Stimulated activated CD8-positive, alpha-beta memory T cell treated with anti-CD3 and anti-CD28 coated beads, Interleukin-4, amount 100 ng/mL, for 48 hours (primary cell): ENCODE data around the gene RIN1.
"Not testable (repeated sequence)": the region's sequence is repeated elsewhere in the genome, so short reads cannot be mapped to it uniquely, and the experiment has no call there.

Source experiments
- DNase-seq: peaks from one replicate; pipeline ENCODE4 v3.0.0-alpha.2; 2020

RIN1 gene

DNA sequence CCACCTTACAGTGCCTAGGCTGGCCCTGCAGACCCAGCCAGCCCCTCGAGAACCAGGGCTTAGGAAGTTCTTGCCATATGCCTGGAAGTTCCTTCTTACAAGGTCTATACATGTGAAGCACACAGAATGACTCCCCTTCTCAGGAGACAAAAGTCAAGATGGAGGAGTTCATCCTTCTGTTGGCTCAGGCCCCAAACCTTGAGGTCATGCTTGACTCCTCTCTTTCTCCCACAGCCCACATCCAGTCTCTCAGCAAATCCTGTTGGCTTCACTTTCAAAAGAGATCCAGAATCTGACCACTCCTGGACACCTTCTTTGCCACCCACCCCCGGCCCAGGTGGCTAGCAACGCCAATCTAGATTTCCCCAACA, 17.6 kb downstream of the RIN1 start:
- DNase-seq = no peak

- DNase-seq = peak; percentile 73
Observed at GRCh38 chr11:66317723-66318599, 18.3 kb downstream of the RIN1 start.

GRCh38 chr11:66317322-66317722, 18.9 kb downstream of the RIN1 start:
- peak; percentile 69 for DNase-seq

- peak; percentile 36 for DNase-seq
Observed at GRCh38 chr11:66316849-66317251, 19.4 kb downstream of the RIN1 start, which contains the start of gene CD248. TSS of gene CD248 (minus strand) at chr11:66317044. CDS start at chr11:66317027, 17 bp downstream.

DNA sequence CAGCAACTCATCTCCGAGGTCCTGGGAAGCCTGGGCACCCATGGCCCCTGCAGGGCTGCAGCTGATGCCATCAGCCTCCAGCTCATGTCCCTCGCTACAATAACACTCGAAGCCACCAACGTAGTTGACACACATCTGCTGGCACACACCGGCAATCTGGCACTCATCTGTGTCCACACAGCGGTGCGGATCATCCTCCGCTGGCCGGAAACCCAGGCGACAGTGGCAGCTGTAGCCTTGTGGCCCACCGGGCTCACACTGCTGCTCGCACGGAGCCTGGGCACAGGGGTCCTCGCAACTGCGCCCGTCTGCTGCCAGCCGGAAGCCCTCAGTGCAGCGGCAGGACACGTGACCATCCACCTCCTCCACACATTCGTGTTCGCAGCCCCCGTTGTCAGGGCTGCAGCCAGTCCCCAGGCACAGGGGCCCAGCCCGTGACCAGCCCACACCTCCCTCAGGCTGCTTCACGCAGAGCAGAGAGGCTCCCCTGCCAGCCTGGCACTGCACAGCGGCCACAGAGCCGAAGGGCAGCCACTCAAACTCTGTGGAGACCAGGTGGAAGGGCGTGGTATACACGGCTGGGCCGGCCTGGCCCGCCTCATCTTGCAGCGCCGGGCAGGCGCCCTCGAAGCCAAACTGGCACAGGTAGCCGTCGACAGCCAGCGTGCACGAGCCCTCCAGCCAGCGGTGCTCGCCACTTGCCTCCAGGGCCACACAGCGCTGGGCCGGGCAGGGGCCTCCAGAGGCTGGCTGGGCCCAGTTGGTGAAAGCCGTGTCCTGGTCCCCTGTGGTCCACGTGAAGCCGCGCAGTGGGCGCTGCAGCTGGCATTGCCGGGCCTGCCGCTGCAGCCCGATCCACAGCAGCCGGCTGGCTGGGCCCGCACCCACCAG, 20.1 kb downstream of the RIN1 start:
- DNase-seq = peak; percentile 57

GRCh38 chr11:66315498-66315885, 20.7 kb downstream of the RIN1 start:
- DNase-seq = no peak

- DNase-seq = no peak
Observed at GRCh38 chr11:66314561-66315497, 21.4 kb downstream of the RIN1 start.

DNA sequence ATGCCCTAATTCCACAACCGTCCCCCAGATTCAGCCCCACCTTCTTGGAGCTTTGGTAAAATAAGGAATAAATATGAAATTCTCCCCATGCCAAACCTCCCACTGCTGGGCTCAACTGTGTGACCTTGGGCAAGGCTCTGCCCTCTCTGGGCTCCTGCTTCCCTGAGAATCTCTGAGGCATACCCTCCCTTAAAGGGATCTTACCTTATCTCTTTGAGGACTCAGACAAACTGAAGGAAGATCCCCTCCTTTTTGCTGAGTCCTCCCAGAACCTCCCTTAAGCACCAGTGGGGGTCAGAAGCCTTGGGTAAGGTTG, 22.1 kb downstream of the RIN1 start:
- no peak for DNase-seq

GRCh38 chr11:66313321-66314185, 22.7 kb downstream of the RIN1 start:
- DNase-seq = no peak

GRCh38 chr11:66312549-66313320, 23.5 kb downstream of the RIN1 start:
- peak; percentile 99 for DNase-seq

- peak; percentile 98 for DNase-seq
Observed at GRCh38 chr11:66311965-66312548, 24.2 kb downstream of the RIN1 start.

GRCh38 chr11:66311470-66311964, 24.7 kb downstream of the RIN1 start:
- no peak for DNase-seq

- not testable (repeated sequence) for DNase-seq
Observed at GRCh38 chr11:66310803-66311440, 25.3 kb downstream of the RIN1 start.

GRCh38 chr11:66310324-66310723, 25.9 kb downstream of the RIN1 start:
- DNase-seq = no peak

GRCh38 chr11:66309475-66309874, 26.8 kb downstream of the RIN1 start:
- no peak for DNase-seq

DNA sequence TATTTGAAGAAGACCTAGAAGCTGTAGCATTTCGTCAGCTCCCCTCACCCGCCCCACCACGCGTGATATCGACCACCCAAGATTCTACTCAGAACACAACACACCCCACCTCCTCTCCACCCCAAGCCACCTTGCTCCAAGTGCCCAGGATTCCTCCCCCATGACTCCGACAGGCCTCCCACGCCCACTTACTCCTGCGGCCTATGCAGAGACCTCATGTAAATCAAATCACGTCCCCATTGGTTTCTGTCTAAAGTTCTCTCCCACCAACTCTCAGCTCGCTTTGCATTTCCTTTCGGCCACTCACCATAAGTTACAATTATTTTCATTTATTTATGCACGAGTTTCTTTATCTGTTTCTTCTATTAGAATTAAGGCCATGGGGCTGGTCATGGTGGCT, 33.6 kb downstream of the RIN1 start:
- no peak for DNase-seq

GRCh38 chr11:66299186-66299585, 37.0 kb downstream of the RIN1 start:
- DNase-seq = no peak

DNA sequence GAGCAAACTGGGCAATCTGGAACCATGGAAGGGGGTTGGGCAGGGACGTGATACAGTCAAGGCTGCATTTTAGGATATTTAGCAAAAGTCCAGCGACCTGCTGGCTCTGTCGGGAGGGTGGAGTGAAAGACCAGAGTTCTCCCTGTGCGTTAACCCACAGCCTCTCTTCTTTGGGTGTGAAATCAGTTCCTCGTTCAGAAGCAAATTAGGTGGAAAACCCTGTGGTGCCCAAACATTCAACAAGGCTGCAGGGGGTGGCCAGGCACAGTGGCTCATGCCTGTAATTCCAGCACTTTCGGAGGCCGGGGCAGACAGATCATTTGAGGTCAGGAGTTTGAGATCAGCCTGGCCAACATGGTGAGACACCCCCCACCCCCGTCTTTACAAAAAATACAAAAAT, 38.6 kb downstream of the RIN1 start:
- no peak for DNase-seq
